GM12891 (cell line): ENCODE results near the gene DUSP22.

Experiments used
- DNase-seq: peaks from one replicate; pipeline ENCODE4 v3.0.0; 2011; ENCODE audit warnings: low spot score; ENCODE audit not compliant: insufficient read length
- FAIRE-seq: peaks from 2 replicates; lab custom pipeline; 2011; peaks lifted over from hg19 to GRCh38; lab: Jason Lieb, UNC
- PAX5 ChIP-seq: IDR thresholded peaks from 2 replicates; pipeline ENCODE4 v1.6.1; 2011; ENCODE audit warnings: low read length, moderate library complexity, mild to moderate bottlenecking; ENCODE audit not compliant: insufficient read depth, severe bottlenecking
- POLR2A ChIP-seq: IDR thresholded peaks from 2 replicates; pipeline ENCODE4 v1.6.1; 2011; ENCODE audit warnings: low read depth, low read length, control low read depth
- POLR2AphosphoS5 ChIP-seq: IDR thresholded peaks from 2 replicates; pipeline ENCODE4 v1.6.1; 2011; ENCODE audit warnings: low read depth, low read length, control low read depth
- POU2F2 ChIP-seq: IDR thresholded peaks from 2 replicates; pipeline ENCODE4 v1.6.1; 2011; ENCODE audit warnings: low read depth, mild to moderate bottlenecking, control low read depth, low read length, moderate library complexity
- SPI1 ChIP-seq: IDR thresholded peaks from 2 replicates; pipeline ENCODE4 v1.6.1; 2011; ENCODE audit warnings: low read depth, low read length, control low read depth
- TAF1 ChIP-seq: IDR thresholded peaks from 2 replicates; pipeline ENCODE4 v1.6.1; 2011; ENCODE audit warnings: low read depth, low read length, control low read depth

The DUSP22 gene

GRCh38 chr6:388202-388903 lies 96.1 kb downstream of the DUSP22 start:
- no peak for FAIRE-seq
- TF ChIP-seq TAF1 (no peak), PAX5 (no peak), POLR2A (no peak), POLR2AphosphoS5 (no peak), POU2F2 (no peak), SPI1 (no peak)
- DNase-seq, result no peak

GRCh38 chr6:389143-389542 lies 96.9 kb downstream of the DUSP22 start:
- TF ChIP-seq POLR2A (no peak), SPI1 (no peak), PAX5 (no peak), POLR2AphosphoS5 (no peak), POU2F2 (no peak), TAF1 (no peak)
- no peak for FAIRE-seq
- DNase-seq, result no peak

- TF ChIP-seq POU2F2, result 0 out of 2 replicates have a peak, but pooled peaks have one; percentile 60
- no peak for TF ChIP-seq TAF1
- TF ChIP-seq POLR2A, result peak; percentile 69; the same call in 1 of the 2 replicates
- 0 out of 2 replicates have a peak, but pooled peaks have one; percentile 72 for TF ChIP-seq POLR2AphosphoS5
- TF ChIP-seq SPI1, result 0 out of 2 replicates have a peak, but pooled peaks have one; percentile 15
- no peak for TF ChIP-seq PAX5
- peak; percentile 95 for FAIRE-seq
- no peak for DNase-seq
Observed at GRCh38 chr6:389622-390021, 97.3 kb downstream of the DUSP22 start.

- FAIRE-seq (no peak), DNase-seq (no peak)
- no peak for TF ChIP-seq PAX5
- 0 out of 2 replicates have a peak, but pooled peaks have one; percentile 17 for TF ChIP-seq SPI1
Observed at GRCh38 chr6:390914-391558, 98.7 kb downstream of the DUSP22 start.

- TF ChIP-seq PAX5 (no peak), POLR2A (peak; percentile 99), TAF1 (peak; percentile 99), POU2F2 (peak; percentile 97), SPI1 (no peak), POLR2AphosphoS5 (peak; percentile 99)
- FAIRE-seq (peak; percentile 92), DNase-seq (peak; percentile 78)
Observed at GRCh38 chr6:391559-392440, 99.5 kb downstream of the DUSP22 start, which contains the start of gene IRF4. IRF4 (plus strand) TSS chr6:391752; CDS start chr6:393153, 1,401 bp downstream.

- peak; percentile 79 for FAIRE-seq
- no peak for DNase-seq
Observed at GRCh38 chr6:392441-393390, 100.4 kb downstream of the DUSP22 start.

GRCh38 chr6:393391-394221 lies 101.3 kb downstream of the DUSP22 start:
- TF ChIP-seq TAF1, result 0 out of 2 replicates have a peak, but pooled peaks have one; percentile 4
- TF ChIP-seq POLR2AphosphoS5, result peak; percentile 80
- TF ChIP-seq POLR2A, result peak; percentile 58; the same call in 1 of the 2 replicates
- TF ChIP-seq POU2F2, result no peak; the same call in 1 of the 2 replicates
- FAIRE-seq, result peak; percentile 28
- no peak for DNase-seq

More at GRCh38 chr6:392441-393390, 100.4 kb downstream of the DUSP22 start:
- TF ChIP-seq POLR2A (peak; percentile 62; the same call in 1 of the 2 replicates), TAF1 (no peak), SPI1 (no peak), POU2F2 (no peak), POLR2AphosphoS5 (peak; percentile 50; the same call in 1 of the 2 replicates), PAX5 (no peak)
